ENCODE results near the gene SLC39A3.

- TF ChIP-seq YY1 (IDR thresholded peaks at IDR 0.05; ENCODE audit: insufficient read depth, insufficient read length) = no peak
- TF ChIP-seq SUZ12 (IDR thresholded peaks at IDR 0.05; ENCODE audit: extremely low read depth, insufficient read depth, insufficient read length) = no peak
- no peak for TF ChIP-seq ZNF274 (IDR thresholded peaks at IDR 0.05; ENCODE audit: low read depth, low read length)
These were observed 12.7 kb downstream of the SLC39A3 start for GRCh38 chr19:2726904-2727639.

Measured in NT2/D1 (cell line).